HepG2 (cell line): ENCODE measurements around the gene B3GAT3. TPM values are rescaled to one million over a fixed set of nuclear protein-coding genes. Genes with fewer than 3 reads are reported as not detected.
A peak's percentile ranks its signal among the peaks of the same experiment; 100 is the strongest.

Source experiments
- ARNT2 ChIP-seq: sonication (generic); formaldehyde crosslinking; IDR thresholded peaks from 2 replicates; pipeline ENCODE4 v1.8.0; 2022; ENCODE audit warnings: mild to moderate bottlenecking, low read depth, missing genetic modification reagents, moderate library complexity
- ASH2L ChIP-seq: fragments of 300-600, 200-600 bp; sonication (generic); IDR thresholded peaks from 2 replicates; pipeline ENCODE4 v1.7.0; 2017; ENCODE audit warnings: low read depth, mild to moderate bottlenecking, moderate library complexity, mixed read lengths, low read length; ENCODE audit not compliant: insufficient read length
- BCL6 ChIP-seq: IDR thresholded peaks from 2 replicates; pipeline ENCODE4 v1.6.1; 2016; ENCODE audit warnings: missing genetic modification reagents, missing compliant biosample characterization
- CHD4 ChIP-seq: fragments of 200-600 bp; sonication (generic); IDR thresholded peaks from 2 replicates; pipeline ENCODE4 v1.7.0; 2017; ENCODE audit warnings: mild to moderate bottlenecking, low read length, borderline replicate concordance
- GABPA ChIP-seq, 2 experiments: IDR thresholded peaks; 2 replicates each; pipeline ENCODE4 v1.6.1; 2011 to 2016; ENCODE audit warnings: low read depth in 2 of 2, low read length in 1 of 2, missing biosample characterization in 1 of 2, missing genetic modification characterization in 1 of 2
- HMGXB4 ChIP-seq, 2 experiments: sonication (generic) in 1 of 2; formaldehyde crosslinking in 1 of 2; IDR thresholded peaks; 2 replicates each; pipeline versions ENCODE4 v1.4.0 to v1.6.1; 2018 to 2020; ENCODE audit warnings: missing genetic modification reagents in 2 of 2, borderline replicate concordance in 1 of 2, low read depth in 1 of 2, mild to moderate bottlenecking in 1 of 2, missing biosample characterization in 1 of 2
- JUNB ChIP-seq: sonication (generic); formaldehyde crosslinking; IDR thresholded peaks from 2 replicates; pipeline ENCODE4 v1.8.0; 2022; ENCODE audit warnings: missing genetic modification reagents, mild to moderate bottlenecking, borderline replicate concordance
- MTF1 ChIP-seq: sonication (generic); formaldehyde crosslinking; IDR thresholded peaks from 2 replicates; pipeline ENCODE4 v1.5.0; 2020; ENCODE audit warnings: missing genetic modification reagents
- NRL ChIP-seq: sonication (generic); formaldehyde crosslinking; IDR thresholded peaks from 2 replicates; pipeline ENCODE4 v1.5.0; 2020; ENCODE audit warnings: missing genetic modification reagents, mild to moderate bottlenecking, moderate library complexity, borderline replicate concordance
- PHF20 ChIP-seq: sonication (generic); formaldehyde crosslinking; IDR thresholded peaks from 2 replicates; pipeline ENCODE4 v1.5.0; 2020; ENCODE audit warnings: mild to moderate bottlenecking, missing genetic modification reagents
- RAD51 ChIP-seq: fragments of 450-650 bp; IDR thresholded peaks from 2 replicates; pipeline ENCODE4 v1.6.1; 2016; ENCODE audit warnings: borderline replicate concordance
- RARA ChIP-seq: IDR thresholded peaks from 2 replicates; pipeline ENCODE4 v1.6.1; 2016; ENCODE audit warnings: missing genetic modification reagents, missing compliant biosample characterization
- SALL2 ChIP-seq: sonication (generic); formaldehyde crosslinking; IDR thresholded peaks from 2 replicates; pipeline ENCODE4 v1.8.1; 2023; ENCODE audit warnings: mild to moderate bottlenecking, missing genetic modification reagents, inconsistent platforms
- TARDBP ChIP-seq: sonication (generic); formaldehyde crosslinking; IDR thresholded peaks from 2 replicates; pipeline ENCODE4 v1.8.0; 2022; ENCODE audit warnings: mild to moderate bottlenecking, missing genetic modification reagents
- TEAD3 ChIP-seq: optimal IDR thresholded peaks from 2 replicates; pipeline ENCODE3; 2016; ENCODE audit warnings: borderline replicate concordance
- ZFP91 ChIP-seq: sonication (generic); formaldehyde crosslinking; IDR thresholded peaks from 2 replicates; pipeline ENCODE4 v1.9.0; 2022; ENCODE audit warnings: missing genetic modification reagents, mild to moderate bottlenecking, borderline replicate concordance
- ZNF777 ChIP-seq: sonication (generic); formaldehyde crosslinking; IDR thresholded peaks from 2 replicates; pipeline ENCODE4 v1.4.0; 2020; ENCODE audit warnings: missing genetic modification reagents
- ZNF891 ChIP-seq: sonication (generic); formaldehyde crosslinking; IDR thresholded peaks from 2 replicates; pipeline ENCODE4 v1.5.0; 2020; ENCODE audit warnings: mild to moderate bottlenecking, missing genetic modification reagents
- polyA plus RNA-seq, 8 experiments: library from polyadenylated mRNA; depleted of rRNA in 3 of 8; stranded (reverse) in 7 of 8; unstranded in 1 of 8; fragments of >200 nt; fragmentation: Illumina TruSeq in 4 of 8; extraction: Trizol in 4 of 8; gene quantifications; 2 replicates each; pipeline versions ENCODE4 v1.2.1 to v1.2.3, GENCODE V29; 2011 to 2016; ENCODE audit warnings: low read depth in 4 of 8, missing spikeins in 1 of 8, mixed read lengths in 1 of 8; ENCODE audit not compliant: insufficient read depth in 1 of 8
- total RNA-seq, 5 experiments: library from RNA; depleted of rRNA; stranded (reverse); fragments of >200 nt; fragmentation: Illumina TruSeq; extraction: Trizol; gene quantifications; 2 replicates each; pipeline ENCODE4 v1.2.3, GENCODE V29; 2016; ENCODE audit warnings: low read depth in 1 of 5
- TF ChIP-seq, protein P1 (sequence below): sonication (generic); formaldehyde crosslinking; conservative IDR thresholded peaks from 2 replicates; pipeline ENCODE4 v1.4.0; 2020; ENCODE audit warnings: mild to moderate bottlenecking, missing genetic modification reagents, moderate library complexity
- TF ChIP-seq, protein P2 (sequence below): sonication (generic); formaldehyde crosslinking; IDR thresholded peaks from 2 replicates; pipeline ENCODE4 v1.5.1; 2020; ENCODE audit warnings: mild to moderate bottlenecking, moderate library complexity, missing genetic modification reagents

The B3GAT3 gene
- total and polyA plus RNA-seq, 2 of the 13 experiments (the other 11 are each of a cell fraction or from before 2014, with no cell fraction given), result 21.3 to 26.1 TPM

- TF ChIP-seq ZFP91, result no peak
- peak; percentile 75 for TF ChIP-seq TARDBP (CRISPR knock-in tag)
- TF ChIP-seq, protein P1, sequence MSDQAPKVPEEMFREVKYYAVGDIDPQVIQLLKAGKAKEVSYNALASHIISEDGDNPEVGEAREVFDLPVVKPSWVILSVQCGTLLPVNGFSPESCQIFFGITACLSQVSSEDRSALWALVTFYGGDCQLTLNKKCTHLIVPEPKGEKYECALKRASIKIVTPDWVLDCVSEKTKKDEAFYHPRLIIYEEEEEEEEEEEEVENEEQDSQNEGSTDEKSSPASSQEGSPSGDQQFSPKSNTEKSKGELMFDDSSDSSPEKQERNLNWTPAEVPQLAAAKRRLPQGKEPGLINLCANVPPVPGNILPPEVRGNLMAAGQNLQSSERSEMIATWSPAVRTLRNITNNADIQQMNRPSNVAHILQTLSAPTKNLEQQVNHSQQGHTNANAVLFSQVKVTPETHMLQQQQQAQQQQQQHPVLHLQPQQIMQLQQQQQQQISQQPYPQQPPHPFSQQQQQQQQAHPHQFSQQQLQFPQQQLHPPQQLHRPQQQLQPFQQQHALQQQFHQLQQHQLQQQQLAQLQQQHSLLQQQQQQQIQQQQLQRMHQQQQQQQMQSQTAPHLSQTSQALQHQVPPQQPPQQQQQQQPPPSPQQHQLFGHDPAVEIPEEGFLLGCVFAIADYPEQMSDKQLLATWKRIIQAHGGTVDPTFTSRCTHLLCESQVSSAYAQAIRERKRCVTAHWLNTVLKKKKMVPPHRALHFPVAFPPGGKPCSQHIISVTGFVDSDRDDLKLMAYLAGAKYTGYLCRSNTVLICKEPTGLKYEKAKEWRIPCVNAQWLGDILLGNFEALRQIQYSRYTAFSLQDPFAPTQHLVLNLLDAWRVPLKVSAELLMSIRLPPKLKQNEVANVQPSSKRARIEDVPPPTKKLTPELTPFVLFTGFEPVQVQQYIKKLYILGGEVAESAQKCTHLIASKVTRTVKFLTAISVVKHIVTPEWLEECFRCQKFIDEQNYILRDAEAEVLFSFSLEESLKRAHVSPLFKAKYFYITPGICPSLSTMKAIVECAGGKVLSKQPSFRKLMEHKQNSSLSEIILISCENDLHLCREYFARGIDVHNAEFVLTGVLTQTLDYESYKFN (CRISPR knock-in tag), result peak; percentile 78
- TF ChIP-seq ASH2L, result peak; percentile 52
- 0 out of 2 replicates have a peak, but pooled peaks have one; percentile 46 for TF ChIP-seq ARNT2 (CRISPR knock-in tag)
- TF ChIP-seq RARA (CRISPR knock-in tag), result peak; percentile 28; the same call in 1 of the 2 replicates
- TF ChIP-seq BCL6 (CRISPR knock-in tag), result peak; percentile 24; the same call in 1 of the 2 replicates
- TF ChIP-seq JUNB, result no peak
- TF ChIP-seq, protein P2, sequence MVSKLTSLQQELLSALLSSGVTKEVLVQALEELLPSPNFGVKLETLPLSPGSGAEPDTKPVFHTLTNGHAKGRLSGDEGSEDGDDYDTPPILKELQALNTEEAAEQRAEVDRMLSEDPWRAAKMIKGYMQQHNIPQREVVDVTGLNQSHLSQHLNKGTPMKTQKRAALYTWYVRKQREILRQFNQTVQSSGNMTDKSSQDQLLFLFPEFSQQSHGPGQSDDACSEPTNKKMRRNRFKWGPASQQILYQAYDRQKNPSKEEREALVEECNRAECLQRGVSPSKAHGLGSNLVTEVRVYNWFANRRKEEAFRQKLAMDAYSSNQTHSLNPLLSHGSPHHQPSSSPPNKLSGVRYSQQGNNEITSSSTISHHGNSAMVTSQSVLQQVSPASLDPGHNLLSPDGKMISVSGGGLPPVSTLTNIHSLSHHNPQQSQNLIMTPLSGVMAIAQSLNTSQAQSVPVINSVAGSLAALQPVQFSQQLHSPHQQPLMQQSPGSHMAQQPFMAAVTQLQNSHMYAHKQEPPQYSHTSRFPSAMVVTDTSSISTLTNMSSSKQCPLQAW (CRISPR knock-in tag), result no peak
- TF ChIP-seq SALL2 (CRISPR knock-in tag), result 0 out of 2 replicates have a peak, but pooled peaks have one; percentile 36
- 0 out of 2 replicates have a peak, but pooled peaks have one; percentile 43 for TF ChIP-seq CHD4
- no peak for TF ChIP-seq MTF1 (CRISPR knock-in tag)
- TF ChIP-seq TEAD3 (CRISPR knock-in tag), result peak; percentile 37
- TF ChIP-seq ZNF777, result 0 out of 2 replicates have a peak, but pooled peaks have one; percentile 35
- no peak for TF ChIP-seq NRL
- no peak for TF ChIP-seq ZNF891 (CRISPR knock-in tag)
- TF ChIP-seq RAD51, result no peak
- peak; percentile 55 for TF ChIP-seq GABPA (IDR thresholded peaks at IDR 0.05; ENCODE audit: low read depth, low read length)
- TF ChIP-seq GABPA (CRISPR knock-in tag; IDR thresholded peaks at IDR 0.05; ENCODE audit: low read depth), result peak; percentile 87
- TF ChIP-seq PHF20 (CRISPR knock-in tag), result peak; percentile 61; the same call in 1 of the 2 replicates
- TF ChIP-seq HMGXB4 (CRISPR knock-in tag; IDR thresholded peaks at IDR 0.05; ENCODE audit: borderline replicate concordance in 1 of 2, low read depth in 1 of 2), result peak in 1 of 2 experiments; percentile 58; a peak in 1 of 4 replicates
These were observed 22.6 kb downstream of the B3GAT3 start (continued) for GRCh38 chr11:62599069-62599696.
